HepG2 (cell line): Measurements from ENCODE around the gene SLC10A1. TPM values are rescaled to one million over a fixed set of nuclear protein-coding genes. Genes with fewer than 3 reads are reported as not detected.

Experiments
- FUBP1 ChIP-seq: sonication (generic); formaldehyde crosslinking; IDR thresholded peaks from 2 replicates; pipeline ENCODE4 v1.5.1; 2020; ENCODE audit warnings: missing genetic modification reagents, mild to moderate bottlenecking, borderline replicate concordance
- GABPB1 ChIP-seq: IDR thresholded peaks from 2 replicates; pipeline ENCODE4 v1.6.1; 2016; ENCODE audit warnings: mild to moderate bottlenecking, missing genetic modification reagents, moderate library complexity, missing compliant biosample characterization
- GATAD1 ChIP-seq: IDR thresholded peaks from 2 replicates; pipeline ENCODE4 v1.6.1; 2016; ENCODE audit warnings: missing genetic modification reagents, missing compliant biosample characterization
- HNRNPLL ChIP-seq: fragments of 200-400 bp; formaldehyde crosslinking; IDR thresholded peaks from 2 replicates; pipeline ENCODE4 v1.6.1; 2017; ENCODE audit warnings: mild to moderate bottlenecking, low read depth, low read length; ENCODE audit not compliant: poor library complexity, severe bottlenecking
- MAFG ChIP-seq: sonication (generic); formaldehyde crosslinking; IDR thresholded peaks from 2 replicates; pipeline ENCODE4 v1.5.1; 2020; ENCODE audit warnings: mild to moderate bottlenecking, missing genetic modification reagents
- MXD3 ChIP-seq: IDR thresholded peaks from 2 replicates; pipeline ENCODE4 v1.6.1; 2016; ENCODE audit warnings: mild to moderate bottlenecking, missing biosample characterization, missing genetic modification reagents
- NONO ChIP-seq, 2 experiments: fragments of 450-650 bp in 1 of 2; sonication (generic) in 1 of 2; formaldehyde crosslinking in 1 of 2; IDR thresholded peaks in 1 of 2; conservative IDR thresholded peaks in 1 of 2; 2 replicates each; pipeline versions ENCODE4 v1.6.1 to v1.8.0; 2017 to 2022; ENCODE audit warnings: mild to moderate bottlenecking in 1 of 2, missing genetic modification reagents in 1 of 2, moderate library complexity in 1 of 2
- NR3C1 ChIP-seq: sonication (generic); formaldehyde crosslinking; IDR thresholded peaks from 2 replicates; pipeline ENCODE4 v1.4.0; 2020; ENCODE audit warnings: missing genetic modification reagents
- PHF21A ChIP-seq: sonication (generic); formaldehyde crosslinking; IDR thresholded peaks from 2 replicates; pipeline ENCODE4 v1.5.0; 2020; ENCODE audit warnings: mild to moderate bottlenecking, missing genetic modification reagents
- RARA ChIP-seq: IDR thresholded peaks from 2 replicates; pipeline ENCODE4 v1.6.1; 2016; ENCODE audit warnings: missing genetic modification reagents, missing compliant biosample characterization
- SALL2 ChIP-seq: sonication (generic); formaldehyde crosslinking; IDR thresholded peaks from 2 replicates; pipeline ENCODE4 v1.8.1; 2023; ENCODE audit warnings: mild to moderate bottlenecking, missing genetic modification reagents, inconsistent platforms
- SOX5 ChIP-seq: IDR thresholded peaks from 2 replicates; pipeline ENCODE4 v1.6.1; 2016; ENCODE audit warnings: borderline replicate concordance
- SP4 ChIP-seq: sonication (generic); formaldehyde crosslinking; IDR thresholded peaks from 2 replicates; pipeline ENCODE4 v1.8.1; 2023; ENCODE audit warnings: mild to moderate bottlenecking, missing genetic modification reagents
- SRSF1 ChIP-seq: fragments of 200-400 bp; formaldehyde crosslinking; optimal IDR thresholded peaks from 2 replicates; pipeline ENCODE3; 2017; ENCODE audit warnings: mild to moderate bottlenecking, low read depth, low read length, moderate library complexity
- ZBTB4 ChIP-seq: sonication (generic); formaldehyde crosslinking; IDR thresholded peaks from 2 replicates; pipeline ENCODE4 v1.4.0; 2020; ENCODE audit warnings: missing genetic modification reagents, mild to moderate bottlenecking, borderline replicate concordance
- ZC3H13 ChIP-seq: sonication (generic); formaldehyde crosslinking; IDR thresholded peaks from 2 replicates; pipeline ENCODE4 v1.8.1; 2023; ENCODE audit warnings: mild to moderate bottlenecking, missing genetic modification reagents, moderate library complexity
- ZFP36L1 ChIP-seq: sonication (generic); formaldehyde crosslinking; IDR thresholded peaks from 2 replicates; pipeline ENCODE4 v1.8.0; 2022; ENCODE audit warnings: mild to moderate bottlenecking, missing genetic modification reagents, moderate library complexity
- ZNF280B ChIP-seq: sonication (generic); formaldehyde crosslinking; IDR thresholded peaks from 2 replicates; pipeline ENCODE4 v1.5.0; 2020; ENCODE audit warnings: missing genetic modification reagents, mild to moderate bottlenecking, borderline replicate concordance
- polyA plus RNA-seq, 8 experiments: library from polyadenylated mRNA; depleted of rRNA in 3 of 8; stranded (reverse) in 7 of 8; unstranded in 1 of 8; fragments of >200 nt; fragmentation: Illumina TruSeq in 4 of 8; extraction: Trizol in 4 of 8; gene quantifications; 2 replicates each; pipeline versions ENCODE4 v1.2.1 to v1.2.3, GENCODE V29; 2011 to 2016; ENCODE audit warnings: low read depth in 4 of 8, missing spikeins in 1 of 8, mixed read lengths in 1 of 8; ENCODE audit not compliant: insufficient read depth in 1 of 8
- total RNA-seq, 5 experiments: library from RNA; depleted of rRNA; stranded (reverse); fragments of >200 nt; fragmentation: Illumina TruSeq; extraction: Trizol; gene quantifications; 2 replicates each; pipeline ENCODE4 v1.2.3, GENCODE V29; 2016; ENCODE audit warnings: low read depth in 1 of 5

Gene SLC10A1
- total and polyA plus RNA-seq, 2 of the 13 experiments (the other 11 are each of a cell fraction or from before 2014, with no cell fraction given) = 0.17 TPM; not detected in 1

- TF ChIP-seq NONO (IDR thresholded peaks at IDR 0.05) = no peak
- peak; percentile 82 for TF ChIP-seq NONO (CRISPR knock-in tag; conservative IDR thresholded peaks at IDR 0.05)
- TF ChIP-seq GABPB1 (CRISPR knock-in tag) = peak; percentile 25; the same call in 1 of the 2 replicates
- no peak for TF ChIP-seq HNRNPLL
- no peak for TF ChIP-seq SRSF1
- no peak for TF ChIP-seq MAFG (CRISPR knock-in tag)
- no peak for TF ChIP-seq NR3C1
- TF ChIP-seq ZNF280B (CRISPR knock-in tag) = no peak
- peak; percentile 93 for TF ChIP-seq RARA
- peak; percentile 50; the same call in 1 of the 2 replicates for TF ChIP-seq SP4 (CRISPR knock-in tag)
- peak; percentile 95 for TF ChIP-seq SOX5
- TF ChIP-seq SALL2 (CRISPR knock-in tag) = peak; percentile 51; the same call in 1 of the 2 replicates
- TF ChIP-seq PHF21A (CRISPR knock-in tag) = peak; percentile 93
- TF ChIP-seq ZBTB4 = peak; percentile 92; the same call in 1 of the 2 replicates
- peak; percentile 42; the same call in 1 of the 2 replicates for TF ChIP-seq ZFP36L1 (CRISPR knock-in tag)
- 0 out of 2 replicates have a peak, but pooled peaks have one; percentile 25 for TF ChIP-seq GATAD1
- TF ChIP-seq FUBP1 (CRISPR knock-in tag) = 0 out of 2 replicates have a peak, but pooled peaks have one; percentile 65
- TF ChIP-seq ZC3H13 (CRISPR knock-in tag) = no peak
- TF ChIP-seq MXD3 (CRISPR knock-in tag) = no peak
Measured at GRCh38 chr14:69808919-69809808, 12.1 kb upstream of the SLC10A1 start (continued).
